Left lung (tissue), 10 donors: ENCODE measurements around the gene RNF4. TPM values are rescaled to one million over a fixed set of nuclear protein-coding genes. Genes with fewer than 3 reads are reported as not detected.

Experiments
- ATAC-seq: fragments of 200-7000 bp; cut with Tn5 transposase; one replicate; pipeline ENCODE4 v1.9.1; 2020; ENCODE audit warnings: moderate library complexity
- DNase-seq, 4 donors: peaks; one replicate each; pipeline ENCODE4 v3.0.0-alpha.2; 2013 to 2020
- H3K27ac ChIP-seq, 2 donors: fragments of 200-600 bp; sonication (generic) in 1 of 2; one replicate each; pipeline versions ENCODE4 v1.5.0 to v1.8.0; 2020 to 2021
- H3K27me3 ChIP-seq, 2 donors: fragments of 200-600 bp; sonication (generic) in 1 of 2; one replicate each; pipeline versions ENCODE4 v1.5.0 to v1.8.0; 2020 to 2021
- H3K36me3 ChIP-seq, 2 donors: fragments of 200-600 bp; sonication (generic) in 1 of 2; one replicate each; pipeline versions ENCODE4 v1.5.0 to v1.8.0; 2020 to 2021
- H3K4me1 ChIP-seq, 2 donors: fragments of 200-600 bp; one replicate each; pipeline ENCODE4 v1.8.0; 2021
- H3K4me3 ChIP-seq, 2 donors: fragments of 200-600 bp; sonication (generic) in 1 of 2; one replicate each; pipeline versions ENCODE4 v1.5.0 to v1.8.0; 2020 to 2021; ENCODE audit warnings: mild to moderate bottlenecking in 1 of 2
- H3K9me3 ChIP-seq, 2 donors: fragments of 200-600 bp; sonication (generic) in 1 of 2; one replicate each; pipeline versions ENCODE4 v1.5.0 to v1.8.0; 2020 to 2021
- intact Hi-C, 2 donors: fragments of 100-400 bp; cut with DNase I; formaldehyde crosslinking; loops; one replicate each; pipeline versions ENCODE4 v1.11.2 to v1.14.2; 2022
- polyA plus RNA-seq, 6 donors: library from polyadenylated mRNA; unstranded; fragments of 120-200 nt; gene quantifications; one replicate each; pipeline ENCODE4 v1.2.1, GENCODE V29; 2013; ENCODE audit not compliant: insufficient read length in 6 of 6
- total RNA-seq, 2 donors: library from RNA; stranded (reverse); fragmentation: NEBNext Ultra II Directional; extraction: Animal tissue kit (Norgen Biotek cat#: 25700); gene quantifications; one replicate each; pipeline ENCODE4 v1.2.1, GENCODE V29; 2021
- TF ChIP-seq, protein P1 (sequence below), 2 donors: fragments of 200-600 bp; sonication (generic) in 1 of 2; IDR thresholded peaks; one replicate each; pipeline versions ENCODE4 v1.5.0 to v1.8.0; 2021; ENCODE audit warnings: antibody characterized with exemption in 2 of 2
- donor health status: DM: no; HTN: yes; CAD: no.
- donor health status: DM: no; HTN: no; CAD: no.

Gene RNF4
- total and polyA plus RNA-seq, 8 donors, result 42.2 to 68.4 (median 62.7) TPM

DNA sequence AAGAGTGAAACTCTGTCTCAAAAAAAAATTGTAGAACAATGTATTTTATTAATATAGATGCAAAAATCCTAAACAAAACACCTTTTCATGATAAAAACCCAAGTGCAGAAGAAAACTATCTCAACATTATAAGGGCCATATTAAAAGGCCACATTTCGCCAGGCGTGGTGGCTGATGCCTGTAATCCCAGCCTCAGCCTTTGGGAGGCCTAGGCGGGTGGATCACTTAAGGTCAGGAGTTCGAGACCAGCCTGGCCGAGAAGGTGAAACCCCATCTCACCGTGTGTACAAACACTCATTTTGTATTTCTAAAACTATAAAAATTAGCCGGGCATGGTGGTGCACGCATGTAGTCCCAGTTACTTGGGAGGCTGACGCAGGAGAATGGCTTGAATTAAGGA is 57.7 kb downstream of the RNF4 start:
- no peaks in the 10 kb centered on the region for H3K9me3 ChIP-seq
- TF ChIP-seq, protein P1, sequence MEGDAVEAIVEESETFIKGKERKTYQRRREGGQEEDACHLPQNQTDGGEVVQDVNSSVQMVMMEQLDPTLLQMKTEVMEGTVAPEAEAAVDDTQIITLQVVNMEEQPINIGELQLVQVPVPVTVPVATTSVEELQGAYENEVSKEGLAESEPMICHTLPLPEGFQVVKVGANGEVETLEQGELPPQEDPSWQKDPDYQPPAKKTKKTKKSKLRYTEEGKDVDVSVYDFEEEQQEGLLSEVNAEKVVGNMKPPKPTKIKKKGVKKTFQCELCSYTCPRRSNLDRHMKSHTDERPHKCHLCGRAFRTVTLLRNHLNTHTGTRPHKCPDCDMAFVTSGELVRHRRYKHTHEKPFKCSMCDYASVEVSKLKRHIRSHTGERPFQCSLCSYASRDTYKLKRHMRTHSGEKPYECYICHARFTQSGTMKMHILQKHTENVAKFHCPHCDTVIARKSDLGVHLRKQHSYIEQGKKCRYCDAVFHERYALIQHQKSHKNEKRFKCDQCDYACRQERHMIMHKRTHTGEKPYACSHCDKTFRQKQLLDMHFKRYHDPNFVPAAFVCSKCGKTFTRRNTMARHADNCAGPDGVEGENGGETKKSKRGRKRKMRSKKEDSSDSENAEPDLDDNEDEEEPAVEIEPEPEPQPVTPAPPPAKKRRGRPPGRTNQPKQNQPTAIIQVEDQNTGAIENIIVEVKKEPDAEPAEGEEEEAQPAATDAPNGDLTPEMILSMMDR (IDR thresholded peaks at IDR 0.05), result no peak

DNA sequence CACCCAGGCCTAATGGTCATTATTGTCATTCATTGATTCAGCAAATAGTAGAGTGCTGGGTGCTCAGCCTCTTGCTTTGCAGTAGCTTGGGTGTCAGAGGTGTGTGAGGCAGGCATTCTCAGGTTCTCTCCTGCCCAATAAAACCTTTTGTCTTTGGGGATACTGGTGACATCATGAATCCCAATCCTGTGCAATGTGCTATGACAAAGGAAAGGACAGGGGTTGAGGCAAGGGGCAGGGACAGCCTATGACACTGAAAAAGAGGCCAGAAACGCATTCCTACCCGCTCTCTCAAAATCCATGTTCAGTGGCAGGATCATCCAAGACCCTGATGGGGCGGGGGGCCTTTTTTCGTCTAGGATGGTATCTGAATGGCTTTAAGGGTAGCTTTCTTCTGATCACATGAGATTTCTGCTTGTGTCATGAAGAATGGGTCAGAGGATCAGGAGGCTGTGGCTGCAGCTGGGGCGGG is 66.0 kb downstream of the RNF4 start:
- intact Hi-C loops, result no loop called here

More for the DNA sequence above, 57.7 kb downstream of the RNF4 start:
- H3K36me3 ChIP-seq, result no peaks in the 10 kb centered on the region
- H3K4me1 ChIP-seq, result no peaks in the 10 kb centered on the region
- DNase-seq (no peak), ATAC-seq (no peak)
- H3K27ac ChIP-seq, result no peak overlapping the region
- H3K27me3 ChIP-seq, result no peaks in the 10 kb centered on the region
- H3K4me3 ChIP-seq, result no peak overlapping the region
- intact Hi-C loops, result no loop called here

DNA sequence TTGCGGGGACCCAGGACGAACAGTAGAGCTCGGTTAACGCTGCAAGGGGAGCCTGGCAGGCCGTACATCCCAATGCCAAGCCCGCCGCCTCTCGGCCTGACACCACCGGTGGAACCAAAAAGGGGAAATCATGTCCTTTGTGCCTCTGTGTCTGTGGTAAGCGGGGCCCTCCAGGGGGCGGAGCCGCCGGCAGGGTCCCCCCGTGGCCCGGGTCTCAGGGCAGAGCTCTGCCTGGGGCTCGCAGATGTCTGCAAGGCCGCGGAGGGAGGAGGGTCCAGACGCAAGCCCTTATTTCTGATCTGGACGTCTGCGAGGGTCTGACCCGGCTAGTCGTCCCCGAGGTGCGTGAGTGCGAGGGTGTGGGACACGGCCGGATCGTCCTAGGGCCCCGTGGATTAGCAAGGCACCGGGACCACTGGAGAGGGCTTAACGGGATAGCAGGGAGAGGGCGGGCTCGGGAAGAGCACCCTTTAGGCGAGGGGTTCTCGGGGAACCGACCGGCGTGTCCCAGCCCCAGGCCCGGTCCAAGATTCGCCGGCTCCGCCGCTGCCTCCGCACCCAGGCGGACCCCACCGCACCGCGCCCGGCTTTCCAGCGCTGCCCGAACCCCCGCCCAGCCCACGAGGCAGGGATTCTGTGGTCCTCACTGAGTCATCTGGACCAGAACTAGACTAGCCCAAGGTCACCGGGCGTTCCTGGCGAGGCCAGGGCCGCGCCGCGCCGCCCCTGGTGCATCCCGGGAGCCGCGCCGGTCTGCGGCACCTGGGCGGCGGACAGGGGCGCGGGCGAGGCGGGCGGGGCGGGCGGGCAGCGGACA is 66.7 kb downstream of the RNF4 start:
- peak in 3 of 4 donors; percentile 64 to 87 (median 69) for DNase-seq
- TF ChIP-seq, protein P1 (IDR thresholded peaks at IDR 0.05), result no peak
- ATAC-seq, result peak; percentile 1
- peaks cover 7 to 34% of the 10 kb centered on the region in 2 donors for H3K4me1 ChIP-seq
- intact Hi-C loops, result no loop called here
- no peaks in the 10 kb centered on the region for H3K36me3 ChIP-seq
- H3K9me3 ChIP-seq, result no peaks in the 10 kb centered on the region
- peak overlapping the region; percentile 89 to 95 for H3K27ac ChIP-seq
- peak overlapping the region; percentile 65 to 72 for H3K4me3 ChIP-seq
- no peaks in the 10 kb centered on the region for H3K27me3 ChIP-seq

More for the DNA sequence above, 66.0 kb downstream of the RNF4 start:
- H3K36me3 ChIP-seq, result no peaks in the 10 kb centered on the region
- ATAC-seq (no peak), DNase-seq (peak in 1 of 4 donors; percentile 7)
- H3K9me3 ChIP-seq, result no peaks in the 10 kb centered on the region
- no peaks in the 10 kb centered on the region for H3K27me3 ChIP-seq
- peak overlapping the region; percentile 89 to 95 for H3K27ac ChIP-seq
- H3K4me1 ChIP-seq, result peaks cover 7 to 31% of the 10 kb centered on the region in 2 donors
- TF ChIP-seq, protein P1 (IDR thresholded peaks at IDR 0.05), result no peak
- peak overlapping the region; percentile 65 to 72 for H3K4me3 ChIP-seq

DNA sequence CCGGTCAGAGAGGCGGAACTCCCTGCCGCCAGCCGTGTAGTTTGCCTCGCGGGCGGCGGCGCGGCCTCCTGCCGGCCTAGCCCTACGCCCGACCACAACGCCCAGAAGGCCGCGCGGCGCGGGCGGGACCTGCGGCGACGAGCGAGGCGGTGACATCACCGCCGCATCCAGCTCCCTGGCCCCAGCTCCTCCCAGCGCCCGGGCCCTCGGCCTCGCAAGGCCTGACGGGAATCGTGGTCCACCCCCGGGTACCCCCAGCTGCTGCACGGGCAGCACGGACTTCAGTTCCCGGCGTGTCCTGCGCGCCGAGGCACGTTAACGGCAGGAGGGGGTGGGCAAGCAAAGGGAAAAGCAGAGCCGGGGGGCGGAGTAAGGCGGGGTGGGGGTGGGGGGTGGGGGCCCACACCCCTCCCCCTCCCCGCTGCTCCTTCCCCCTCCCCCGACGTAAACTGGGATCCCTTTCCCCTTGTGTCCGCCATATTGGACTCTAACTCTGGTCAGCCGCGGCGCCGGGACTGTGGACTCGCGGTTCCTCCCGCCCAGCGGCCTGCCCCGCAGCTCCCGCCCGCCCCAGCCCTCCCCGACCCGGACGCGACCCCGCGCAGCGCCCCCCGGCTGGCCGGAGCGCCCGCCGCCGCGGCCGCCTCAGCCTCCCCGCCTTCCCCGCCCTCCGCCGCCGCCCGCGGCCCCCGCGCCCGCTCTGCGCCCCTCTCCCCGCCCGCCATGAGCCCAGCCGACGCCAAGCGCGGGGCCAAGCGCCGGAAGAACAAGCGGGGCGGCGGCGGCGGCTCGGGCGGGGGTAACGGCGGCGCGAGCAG is 67.5 kb downstream of the RNF4 start, which contains the start of gene FAM193A:
FAM193A (plus strand) TSS at position 455 of the 818 bp plus-strand sequence; CDS start at position 724, 269 bp downstream.
- H3K4me3 ChIP-seq, result peak within 1 kb of the TSS; percentile 91 to 95
- no peaks in the 10 kb centered on the region for H3K9me3 ChIP-seq
- intact Hi-C loops, result no loop called here
- DNase-seq, result peak; percentile 98 to 100 (median 100)
- peak; percentile 98 for ATAC-seq
- H3K36me3 ChIP-seq, result no peaks in the 10 kb centered on the region
- peaks cover 7 to 34% of the 10 kb centered on the region in 2 donors for H3K4me1 ChIP-seq
- no peaks in the 10 kb centered on the region for H3K27me3 ChIP-seq
- H3K27ac ChIP-seq, result peak within 1 kb of the TSS; percentile 90 to 95
- TF ChIP-seq, protein P1 (IDR thresholded peaks at IDR 0.05), result peak in 1 of 2 donors; percentile 34
